GM04503 (cell line): ENCODE data around the gene NDUFA8.

Source experiments
- DNase-seq: peaks from one replicate; pipeline ENCODE4 v3.0.0-alpha.2; 2012; ENCODE audit warnings: low read depth

NDUFA8 gene

GRCh38 chr9:122184551-122184950 lies 25.0 kb upstream of the NDUFA8 start:
- no peak for DNase-seq

GRCh38 chr9:122183501-122183900 lies 23.9 kb upstream of the NDUFA8 start:
- no peak for DNase-seq

GRCh38 chr9:122180633-122181032 lies 21.1 kb upstream of the NDUFA8 start:
- peak; percentile 53 for DNase-seq

GRCh38 chr9:122179690-122180074 lies 20.1 kb upstream of the NDUFA8 start:
- DNase-seq = no peak

GRCh38 chr9:122179054-122179689 lies 19.6 kb upstream of the NDUFA8 start:
- no peak for DNase-seq

- DNase-seq = no peak
Observed at GRCh38 chr9:122176916-122177315, 17.3 kb upstream of the NDUFA8 start.

- no peak for DNase-seq
Observed at GRCh38 chr9:122173670-122174069, 14.1 kb upstream of the NDUFA8 start.

- DNase-seq = no peak
Observed at GRCh38 chr9:122172131-122172530, 12.6 kb upstream of the NDUFA8 start.

- DNase-seq = peak; percentile 11
Observed at GRCh38 chr9:122168356-122168755, 8.8 kb upstream of the NDUFA8 start.

- no peak for DNase-seq
Observed at GRCh38 chr9:122164286-122164685, 4.7 kb upstream of the NDUFA8 start.

- no peak for DNase-seq
Observed at GRCh38 chr9:122162415-122162814, 2.8 kb upstream of the NDUFA8 start.

GRCh38 chr9:122159925-122160246 lies 307 bp upstream of the NDUFA8 start:
- DNase-seq = no peak

- DNase-seq = no peak
Observed at GRCh38 chr9:122158202-122158601, 1.4 kb downstream of the NDUFA8 start.

GRCh38 chr9:122155796-122156195 lies 3.8 kb downstream of the NDUFA8 start:
- DNase-seq = no peak

GRCh38 chr9:122151267-122151828 lies 8.2 kb downstream of the NDUFA8 start:
- DNase-seq = no peak

- DNase-seq = no peak
Observed at GRCh38 chr9:122145592-122145863, 14.1 kb downstream of the NDUFA8 start.

GRCh38 chr9:122144836-122145591 lies 14.6 kb downstream of the NDUFA8 start:
- no peak for DNase-seq

- DNase-seq = no peak
Observed at GRCh38 chr9:122143876-122144405, 15.6 kb downstream of the NDUFA8 start.

- DNase-seq = no peak
Observed at GRCh38 chr9:122143296-122143695, 16.3 kb downstream of the NDUFA8 start.

GRCh38 chr9:122141671-122142070 lies 17.9 kb downstream of the NDUFA8 start:
- no peak for DNase-seq

GRCh38 chr9:122140368-122141193 lies 19.0 kb downstream of the NDUFA8 start:
- DNase-seq = no peak

- DNase-seq = no peak
Observed at GRCh38 chr9:122138560-122139268, 20.9 kb downstream of the NDUFA8 start.
